IPS-NIHi7 (cell line): Measurements from ENCODE around the gene BCL11B.

Experiments used
- DNase-seq: peaks from one replicate; pipeline ENCODE4 v3.0.0; 2012; ENCODE audit warnings: mixed read lengths; ENCODE audit errors: extremely low spot score

BCL11B gene

GRCh38 chr14:99286761-99287160 is 14.8 kb upstream of the BCL11B start:
- no peak for DNase-seq

- DNase-seq, result no peak
Observed at GRCh38 chr14:99284254-99285004, 12.4 kb upstream of the BCL11B start.

- DNase-seq, result no peak
Observed at GRCh38 chr14:99282261-99283050, 10.5 kb upstream of the BCL11B start.

GRCh38 chr14:99281396-99281795 is 9.4 kb upstream of the BCL11B start:
- DNase-seq, result no peak

- DNase-seq, result no peak
Observed at GRCh38 chr14:99280852-99281251, 8.9 kb upstream of the BCL11B start.

GRCh38 chr14:99280066-99280731 is 8.2 kb upstream of the BCL11B start:
- DNase-seq, result no peak

GRCh38 chr14:99278836-99279235 is 6.8 kb upstream of the BCL11B start:
- no peak for DNase-seq

- DNase-seq, result no peak
Observed at GRCh38 chr14:99277530-99277929, 5.5 kb upstream of the BCL11B start.

GRCh38 chr14:99276482-99276881 is 4.5 kb upstream of the BCL11B start:
- DNase-seq, result no peak

GRCh38 chr14:99275222-99275584 is 3.2 kb upstream of the BCL11B start:
- DNase-seq, result no peak

GRCh38 chr14:99274346-99275221 is 2.6 kb upstream of the BCL11B start:
- peak; percentile 89 for DNase-seq

GRCh38 chr14:99273766-99274345 is 1.9 kb upstream of the BCL11B start:
- DNase-seq, result no peak

GRCh38 chr14:99272899-99273765 is 1.1 kb upstream of the BCL11B start:
- no peak for DNase-seq

- DNase-seq, result no peak
Observed at GRCh38 chr14:99272632-99272898, 568 bp upstream of the BCL11B start.

- no peak for DNase-seq
Observed at GRCh38 chr14:99271221-99271941, 616 bp downstream of the BCL11B start.

- DNase-seq, result peak; percentile 35
Observed at GRCh38 chr14:99270458-99271220, 1.4 kb downstream of the BCL11B start.

- no peak for DNase-seq
Observed at GRCh38 chr14:99268810-99269707, 2.9 kb downstream of the BCL11B start.
